ENCODE measurements around the gene TMPRSS9.

DNA sequence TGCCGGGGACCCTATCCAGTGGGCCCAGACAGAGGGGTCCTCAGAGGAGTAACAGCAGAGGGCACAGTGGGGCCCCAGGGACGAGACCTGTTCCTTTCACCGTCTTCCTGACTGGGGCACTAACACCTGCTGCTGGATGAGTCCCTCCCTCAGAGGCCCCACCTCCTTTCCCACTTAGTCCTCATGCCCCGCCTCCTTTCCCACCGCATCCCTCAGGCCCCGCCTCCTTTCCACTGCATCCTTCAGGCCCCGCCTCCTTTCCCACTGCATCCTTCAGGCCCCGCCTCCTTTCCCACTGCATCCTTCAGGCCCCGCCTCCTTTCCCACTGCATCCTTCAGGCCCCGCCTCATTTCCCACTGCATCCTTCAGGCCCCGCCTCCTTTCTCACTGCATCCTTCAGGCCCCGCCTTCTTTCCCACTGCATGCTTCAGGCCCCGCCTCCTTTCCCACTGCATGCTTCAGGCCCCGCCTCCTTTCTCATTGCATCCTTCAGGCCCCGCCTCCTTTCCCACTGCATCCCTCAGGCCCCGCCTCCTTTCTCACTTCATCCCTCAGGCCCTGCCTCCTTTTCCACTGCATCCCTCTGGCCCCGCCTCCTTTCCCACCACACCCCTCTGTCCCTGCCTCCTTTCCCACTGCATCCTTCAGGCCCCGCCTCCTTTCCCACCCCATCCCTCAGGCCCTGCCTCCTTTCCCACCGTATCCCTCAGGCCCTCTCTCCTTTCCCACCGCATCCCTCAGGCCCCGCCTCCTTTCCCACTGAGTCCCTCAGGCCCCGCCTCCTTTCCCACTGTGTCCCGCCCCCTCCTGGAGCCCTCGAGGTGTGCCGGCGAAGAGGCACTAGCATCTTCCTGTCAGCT is 24.8 kb upstream of the TMPRSS9 start:
- TF ChIP-seq, protein P1, sequence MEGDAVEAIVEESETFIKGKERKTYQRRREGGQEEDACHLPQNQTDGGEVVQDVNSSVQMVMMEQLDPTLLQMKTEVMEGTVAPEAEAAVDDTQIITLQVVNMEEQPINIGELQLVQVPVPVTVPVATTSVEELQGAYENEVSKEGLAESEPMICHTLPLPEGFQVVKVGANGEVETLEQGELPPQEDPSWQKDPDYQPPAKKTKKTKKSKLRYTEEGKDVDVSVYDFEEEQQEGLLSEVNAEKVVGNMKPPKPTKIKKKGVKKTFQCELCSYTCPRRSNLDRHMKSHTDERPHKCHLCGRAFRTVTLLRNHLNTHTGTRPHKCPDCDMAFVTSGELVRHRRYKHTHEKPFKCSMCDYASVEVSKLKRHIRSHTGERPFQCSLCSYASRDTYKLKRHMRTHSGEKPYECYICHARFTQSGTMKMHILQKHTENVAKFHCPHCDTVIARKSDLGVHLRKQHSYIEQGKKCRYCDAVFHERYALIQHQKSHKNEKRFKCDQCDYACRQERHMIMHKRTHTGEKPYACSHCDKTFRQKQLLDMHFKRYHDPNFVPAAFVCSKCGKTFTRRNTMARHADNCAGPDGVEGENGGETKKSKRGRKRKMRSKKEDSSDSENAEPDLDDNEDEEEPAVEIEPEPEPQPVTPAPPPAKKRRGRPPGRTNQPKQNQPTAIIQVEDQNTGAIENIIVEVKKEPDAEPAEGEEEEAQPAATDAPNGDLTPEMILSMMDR (IDR thresholded peaks at IDR 0.05), result no peak
- TF ChIP-seq POLR2A (IDR thresholded peaks at IDR 0.05), result no peak

All from thyroid gland (tissue), 4 donors.